Psoas muscle (tissue), 8 donors: ENCODE data around the gene CENPV. TPM values are rescaled to one million over a fixed set of nuclear protein-coding genes. Genes with fewer than 3 reads are reported as not detected.
"Not testable (repeated sequence)": the region's sequence is repeated elsewhere in the genome, so short reads cannot be mapped to it uniquely, and the experiment has no call there.

ENCODE experiments used
- ATAC-seq, 4 donors: fragments of 200-7000 bp; cut with Tn5 transposase; one replicate each; pipeline ENCODE4 v1.9.1; 2020; ENCODE audit warnings: moderate library complexity in 3 of 4, mild to moderate bottlenecking in 2 of 4
- DNase-seq, 2 donors: peaks; one replicate each; pipeline ENCODE4 v3.0.0-alpha.2; 2020
- H3K27ac ChIP-seq: fragments of 200-600 bp; one replicate; pipeline ENCODE4 v1.8.0; 2022
- H3K27me3 ChIP-seq, 3 donors: fragments of 200-600 bp in 1 of 3; one replicate each; pipeline versions ENCODE4 v1.6.1 to v1.8.0; 2013 to 2022; ENCODE audit warnings: low read length in 2 of 3, mild to moderate bottlenecking in 2 of 3, moderate library complexity in 1 of 3; ENCODE audit not compliant: insufficient read depth in 3 of 3
- H3K36me3 ChIP-seq, 2 donors: fragments of 200-600 bp in 1 of 2; one replicate each; pipeline versions ENCODE4 v1.6.1 to v1.8.0; 2013 to 2022; ENCODE audit warnings: low read depth in 1 of 2, mild to moderate bottlenecking in 1 of 2, moderate library complexity in 1 of 2; ENCODE audit not compliant: insufficient read depth in 1 of 2
- H3K4me1 ChIP-seq: fragments of 200-600 bp; one replicate; pipeline ENCODE4 v1.8.0; 2022
- H3K4me3 ChIP-seq: fragments of 200-600 bp; one replicate; pipeline ENCODE4 v1.8.0; 2022; ENCODE audit warnings: mild to moderate bottlenecking
- H3K9me3 ChIP-seq: fragments of 200-600 bp; one replicate; pipeline ENCODE4 v1.8.0; 2022
- WGBS, 3 donors: extraction: QIAGEN DNeasy Blood & Tissue Kit; methylation state at CpG; one replicate each; pipeline versions ENCODE4 v1.1.6 to v1.1.7; 2013; 5-methylcytosine and 5-hydroxymethylcytosine counted together
- intact Hi-C, 2 donors: fragments of 100-400 bp; cut with DNase I; formaldehyde crosslinking; loops; one replicate each; pipeline versions ENCODE4 v1.11.0 to v1.14.2; 2022
- polyA plus RNA-seq, 3 donors: library from polyadenylated mRNA; stranded (reverse); fragments of 200-250 nt; gene quantifications; one replicate each; pipeline ENCODE4 v1.2.3, GENCODE V29; 2013
- total RNA-seq, 4 donors: library from RNA; stranded (reverse); fragmentation: NEBNext Ultra II Directional in 2 of 4; extraction: Animal tissue kit (Norgen Biotek cat#: 25700) in 2 of 4; gene quantifications; one replicate each; pipeline versions ENCODE4 v1.2.1 to v1.2.4, GENCODE V29; 2021 to 2023
- TF ChIP-seq, protein P1 (sequence below): fragments of 200-600 bp; IDR thresholded peaks from one replicate; pipeline ENCODE4 v1.8.0; 2022; ENCODE audit warnings: antibody characterized with exemption
- donor health status: healthy with polysubstance abuse.
- donor health status: DM: no; HTN: no; CAD: no; lungs with moderate emphysema.
- donor health status: Bipolar disorder and iron deficiency.
- donor health status: healthy.
- donor health status: DM: yes; HTN: yes; CAD: no.
- donor health status: DM: no; HTN: no; CAD: no.
- donor health status: DM: no; HTN: no; CAD: no.
- donor health status: DM: yes; HTN: yes; CAD: no.

CENPV gene
- total and polyA plus RNA-seq, 7 donors: 29.6 to 68.3 (median 36.5) TPM

DNA sequence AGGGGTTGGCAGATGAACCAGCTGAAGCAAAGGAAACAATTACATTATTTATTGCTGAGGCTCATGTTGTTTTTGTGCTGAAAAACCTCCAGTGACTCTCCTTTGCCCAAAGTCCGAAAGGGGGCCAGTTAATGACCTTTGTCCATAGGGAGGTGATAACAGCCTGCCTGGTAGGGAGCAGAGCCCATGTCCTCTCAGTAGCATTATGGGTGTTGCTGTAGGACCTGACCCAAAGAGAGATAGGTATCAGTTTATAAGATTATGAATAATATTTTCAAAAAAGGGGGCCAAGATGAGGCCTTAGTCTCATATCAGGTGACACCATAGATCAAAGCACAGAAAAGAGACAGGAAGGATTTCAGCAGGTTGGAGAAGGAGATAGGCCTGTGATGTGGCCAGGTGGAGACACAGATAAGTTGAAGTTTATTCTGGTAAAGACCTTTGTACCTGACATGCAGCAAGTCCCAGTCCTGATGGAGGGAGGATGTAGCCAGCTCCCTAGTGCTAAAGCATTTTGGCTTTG is 55.1 kb downstream of the CENPV start:
- intact Hi-C loops: no loop called here
- TF ChIP-seq, protein P1, sequence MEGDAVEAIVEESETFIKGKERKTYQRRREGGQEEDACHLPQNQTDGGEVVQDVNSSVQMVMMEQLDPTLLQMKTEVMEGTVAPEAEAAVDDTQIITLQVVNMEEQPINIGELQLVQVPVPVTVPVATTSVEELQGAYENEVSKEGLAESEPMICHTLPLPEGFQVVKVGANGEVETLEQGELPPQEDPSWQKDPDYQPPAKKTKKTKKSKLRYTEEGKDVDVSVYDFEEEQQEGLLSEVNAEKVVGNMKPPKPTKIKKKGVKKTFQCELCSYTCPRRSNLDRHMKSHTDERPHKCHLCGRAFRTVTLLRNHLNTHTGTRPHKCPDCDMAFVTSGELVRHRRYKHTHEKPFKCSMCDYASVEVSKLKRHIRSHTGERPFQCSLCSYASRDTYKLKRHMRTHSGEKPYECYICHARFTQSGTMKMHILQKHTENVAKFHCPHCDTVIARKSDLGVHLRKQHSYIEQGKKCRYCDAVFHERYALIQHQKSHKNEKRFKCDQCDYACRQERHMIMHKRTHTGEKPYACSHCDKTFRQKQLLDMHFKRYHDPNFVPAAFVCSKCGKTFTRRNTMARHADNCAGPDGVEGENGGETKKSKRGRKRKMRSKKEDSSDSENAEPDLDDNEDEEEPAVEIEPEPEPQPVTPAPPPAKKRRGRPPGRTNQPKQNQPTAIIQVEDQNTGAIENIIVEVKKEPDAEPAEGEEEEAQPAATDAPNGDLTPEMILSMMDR: no peak
- Histone ChIP-seq H3K36me3 (peaks cover 2 to 11% of the 10 kb centered on the region in 2 donors), H3K27ac (no peak overlapping the region), H3K4me3 (no peak overlapping the region), H3K27me3 (no peaks in the 10 kb centered on the region), H3K4me1 (no peaks in the 10 kb centered on the region), H3K9me3 (no peaks in the 10 kb centered on the region)
- 87 to 100% (median 91%) methylated on average over 1 of the region's 1 CpG for WGBS, 3 donors
- ATAC-seq: no peak
- no peak for DNase-seq

DNA sequence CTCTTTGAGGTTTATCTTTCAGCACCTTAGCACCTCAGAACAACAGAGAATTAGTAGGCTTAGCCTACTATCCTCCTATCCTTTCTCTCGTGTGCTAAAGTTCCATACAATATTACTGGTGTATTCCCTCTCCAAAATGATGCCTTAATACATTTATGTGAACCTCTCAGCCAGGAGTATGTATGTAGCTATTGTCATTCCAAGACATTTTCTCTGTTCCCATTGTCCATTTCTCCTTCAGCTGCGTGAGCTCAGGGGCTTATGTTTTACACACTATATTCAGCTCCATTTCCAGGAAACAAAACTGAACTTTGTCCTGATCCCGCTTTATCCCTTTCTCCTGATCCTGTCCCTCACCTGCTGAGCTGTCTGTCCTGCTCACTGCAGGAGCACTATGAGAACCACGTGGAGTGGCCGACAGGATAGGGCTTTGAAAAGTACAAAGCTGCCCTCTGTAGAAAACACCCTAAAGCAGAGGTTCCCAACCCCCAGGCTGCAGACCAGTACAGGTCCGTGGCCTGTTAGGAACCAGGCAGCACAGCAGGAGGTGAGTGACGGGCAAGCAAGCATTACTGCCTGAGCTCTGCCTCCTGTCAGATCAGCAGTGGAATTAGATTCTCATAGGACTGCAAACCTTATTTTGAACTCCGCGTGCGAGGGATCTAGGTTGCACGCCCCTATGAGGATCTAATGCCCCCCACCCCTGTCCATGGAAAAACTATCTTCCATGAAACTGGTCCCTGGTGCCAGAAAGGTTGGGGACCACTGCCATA is 55.7 kb downstream of the CENPV start:
- WGBS, 3 donors: 78 to 80% (median 78%) methylated on average over 11 of the region's 11 CpGs
- peaks cover 2 to 11% of the 10 kb centered on the region in 2 donors for H3K36me3 ChIP-seq
- TF ChIP-seq, protein P1: no peak
- DNase-seq: no peak
- intact Hi-C loops: no loop called here
- no peak overlapping the region for H3K27ac ChIP-seq
- H3K27me3 ChIP-seq: no peaks in the 10 kb centered on the region
- H3K4me3 ChIP-seq: no peak overlapping the region
- H3K9me3 ChIP-seq: no peaks in the 10 kb centered on the region
- H3K4me1 ChIP-seq: no peaks in the 10 kb centered on the region
- ATAC-seq: no peak

DNA sequence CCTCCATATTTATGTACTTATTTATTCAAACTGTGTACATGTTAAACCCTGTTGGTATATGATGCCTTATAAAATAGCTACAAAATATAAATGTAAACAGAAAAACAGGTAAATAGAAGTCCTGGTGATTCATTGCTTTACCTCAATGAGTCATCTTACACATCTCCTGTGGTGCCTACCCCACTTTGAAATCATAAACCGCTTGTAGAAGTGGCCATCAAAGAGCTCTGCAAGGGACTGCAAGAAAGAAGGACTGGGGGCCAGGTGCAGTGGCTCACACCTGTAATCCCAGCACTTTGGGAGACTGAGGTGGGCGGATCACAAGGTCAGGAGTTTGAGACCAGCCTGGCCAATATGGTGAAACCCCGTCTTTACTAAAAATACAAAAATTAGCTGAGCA is 57.2 kb downstream of the CENPV start:
- 94 to 95% (median 95%) methylated on average over 3 of the region's 3 CpGs for WGBS, 3 donors
- intact Hi-C loops: not testable (repeated sequence)

DNA sequence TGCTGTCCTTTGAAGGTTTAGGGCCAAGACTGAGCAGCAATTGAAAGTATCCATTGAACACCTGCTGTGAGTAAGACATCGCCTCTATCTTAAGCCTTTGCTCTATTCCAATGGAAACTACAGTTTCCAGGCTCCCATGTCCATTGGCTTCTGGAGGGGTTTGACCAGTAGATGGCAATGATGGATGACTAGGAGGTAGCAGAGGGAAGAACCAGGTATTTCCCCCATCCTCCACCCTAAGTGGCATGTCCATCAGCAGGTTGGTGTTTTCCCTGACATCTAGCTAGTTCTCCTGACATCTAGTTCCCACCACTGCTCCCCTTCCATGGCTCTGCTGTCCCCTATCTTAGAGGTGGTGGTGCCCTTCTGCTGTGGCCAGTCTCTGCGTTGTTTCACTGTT is 58.7 kb downstream of the CENPV start:
- no peak overlapping the region for H3K4me3 ChIP-seq
- H3K27ac ChIP-seq: no peak overlapping the region
- TF ChIP-seq, protein P1: no peak
- H3K4me1 ChIP-seq: no peaks in the 10 kb centered on the region
- ATAC-seq (no peak), DNase-seq (no peak)
- WGBS, 3 donors: 94 to 96% (median 95%) methylated on average over 2 of the region's 2 CpGs
- H3K27me3 ChIP-seq: no peaks in the 10 kb centered on the region
- no peaks in the 10 kb centered on the region for H3K36me3 ChIP-seq
- no peaks in the 10 kb centered on the region for H3K9me3 ChIP-seq
- intact Hi-C loops: no loop called here

More for the DNA sequence above, 57.2 kb downstream of the CENPV start:
- not testable (repeated sequence) for H3K4me3 ChIP-seq, ATAC-seq, H3K36me3 ChIP-seq, H3K27ac ChIP-seq, H3K9me3 ChIP-seq, H3K4me1 ChIP-seq, DNase-seq, H3K27me3 ChIP-seq

DNA sequence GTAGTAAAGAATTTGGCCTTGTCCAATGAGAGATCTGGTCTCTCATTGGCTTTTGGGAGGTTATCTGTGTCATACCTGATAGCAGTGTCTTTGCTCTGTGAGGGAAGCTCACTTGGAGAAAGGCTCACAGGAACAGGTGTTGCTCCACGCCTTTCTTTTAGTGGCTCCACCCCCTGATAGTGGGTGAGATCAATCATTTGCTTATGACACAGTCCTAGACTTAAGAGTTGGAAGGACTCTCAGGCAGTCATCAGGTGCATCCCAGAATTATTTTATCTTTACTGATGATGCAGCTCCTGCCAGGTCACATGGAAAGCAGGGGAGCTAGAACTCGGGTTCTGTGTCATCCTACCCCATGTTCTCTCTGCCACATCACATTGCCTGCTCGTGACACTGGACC is 59.3 kb downstream of the CENPV start:
- DNase-seq (no peak), ATAC-seq (no peak)
- intact Hi-C loops: no loop called here
- H3K4me3 ChIP-seq: no peak overlapping the region
- H3K4me1 ChIP-seq: no peaks in the 10 kb centered on the region
- no peaks in the 10 kb centered on the region for H3K36me3 ChIP-seq
- TF ChIP-seq, protein P1: no peak
- no peaks in the 10 kb centered on the region for H3K9me3 ChIP-seq
- no peaks in the 10 kb centered on the region for H3K27me3 ChIP-seq
- H3K27ac ChIP-seq: no peak overlapping the region
- WGBS, 3 donors: 85 to 94% (median 88%) methylated on average over 3 of the region's 3 CpGs

Other genes with a start within 250 kb of the CENPV start
- 100 to 1,000 TPM in 1 of 4 donors, 10 to 100 TPM in 3; 78.8 to 102 (median 81.5) TPM for gene NCOR1, start 137.9 kb downstream of the CENPV start, total RNA-seq
- 10 to 100 TPM; 22.8 to 47.1 (median 29.4) TPM for gene NCOR1, start 137.9 kb downstream of the CENPV start, polyA plus RNA-seq
- 10 to 100 TPM in 1 of 4 donors, 1 to 10 TPM in 3; 6.7 to 13.2 (median 7.7) TPM for gene PIGL, start 136.3 kb downstream of the CENPV start, total RNA-seq
- gene PIGL, start 136.3 kb downstream of the CENPV start, polyA plus RNA-seq: 10 to 100 TPM in 1 of 3 donors, 1 to 10 TPM in 2; 3.8 to 13.0 (median 8.3) TPM
- gene UBB, start 27.6 kb upstream of the CENPV start, total RNA-seq: 1,000 to 10,000 TPM; 1,704 to 3,203 (median 2,212) TPM
- 1,000 to 10,000 TPM in 2 of 3 donors, 100 to 1,000 TPM in 1; 700 to 1,893 (median 1,030) TPM for gene UBB, start 27.6 kb upstream of the CENPV start, polyA plus RNA-seq
- gene TRPV2, start 62.1 kb upstream of the CENPV start, total RNA-seq: 10 to 100 TPM in 1 of 4 donors, 1 to 10 TPM in 3; 3.9 to 10.3 (median 6.7) TPM
- gene TRPV2, start 62.1 kb upstream of the CENPV start, polyA plus RNA-seq: 1 to 10 TPM; 1.6 to 3.8 (median 3.4) TPM
- gene LRRC75A, start 138.7 kb upstream of the CENPV start, total RNA-seq: under 1 TPM; 0.20 to 0.41 (median 0.29) TPM
- under 1 TPM; 0.23 to 0.69 (median 0.43) TPM for gene LRRC75A, start 138.7 kb upstream of the CENPV start, polyA plus RNA-seq
- 1 to 10 TPM; 2.5 to 6.6 (median 5.3) TPM for gene ZNF287, start 215.7 kb upstream of the CENPV start, total RNA-seq
- 1 to 10 TPM; 1.5 to 10.0 (median 2.2) TPM for gene ZNF287, start 215.7 kb upstream of the CENPV start, polyA plus RNA-seq